K562 (cell line): ENCODE data around the gene TRAF7.

Experiments used
- BHLHE40 ChIP-seq: IDR thresholded peaks from 2 replicates; pipeline ENCODE4 v1.6.1; 2011; ENCODE audit warnings: low read length, improper control_type of control experiment
- CHD4 ChIP-seq: fragments of 200-600 bp; sonication (generic); IDR thresholded peaks from 3 replicates; pipeline ENCODE4 v1.6.1; 2012; ENCODE audit warnings: low read depth, mild to moderate bottlenecking, mixed read lengths, low read length, inconsistent platforms; ENCODE audit not compliant: insufficient read depth, insufficient replicate concordance, poor library complexity, severe bottlenecking
- ELF1 ChIP-seq: fragments of 200-800 bp; sonication (Bioruptor generic); IDR thresholded peaks from 2 replicates; pipeline ENCODE4 v1.6.1; 2016; ENCODE audit warnings: missing genetic modification characterization, missing compliant biosample characterization
- HDAC2 ChIP-seq: fragments of 450-650 bp; IDR thresholded peaks from 2 replicates; pipeline ENCODE4 v1.6.1; 2016; ENCODE audit warnings: mild to moderate bottlenecking
- ILK ChIP-seq: fragments of 450-650 bp; IDR thresholded peaks from 2 replicates; pipeline ENCODE4 v1.6.1; 2016; ENCODE audit warnings: missing genetic modification characterization, low read depth, mild to moderate bottlenecking, missing compliant biosample characterization, moderate library complexity, borderline replicate concordance
- YY1 ChIP-seq, 3 experiments: IDR thresholded peaks; 2 replicates each; pipeline ENCODE4 v1.6.1; 2011; ENCODE audit warnings: low read length in 2 of 3, mild to moderate bottlenecking in 2 of 3, moderate library complexity in 2 of 3, borderline replicate concordance in 1 of 3, control low read depth in 1 of 3, low read depth in 1 of 3; ENCODE audit not compliant: insufficient read depth in 3 of 3, insufficient replicate concordance in 2 of 3, control insufficient read depth in 1 of 3, insufficient read length in 1 of 3; ENCODE audit errors: extremely low read depth in 1 of 3
- ZNF184 ChIP-seq: sonication (generic); formaldehyde crosslinking; IDR thresholded peaks from 2 replicates; pipeline ENCODE4 v1.5.0; 2020; ENCODE audit warnings: missing genetic modification reagents
- ZNF282 ChIP-seq: sonication (generic); formaldehyde crosslinking; IDR thresholded peaks from 2 replicates; pipeline ENCODE4 v1.8.1; 2023; ENCODE audit warnings: missing genetic modification reagents
- TF ChIP-seq, protein P1 (sequence below): fragments of 250-450 bp; sonication (Bioruptor Pico); IDR thresholded peaks from 2 replicates; pipeline ENCODE4 v1.5.0; 2021; ENCODE audit warnings: mild to moderate bottlenecking, borderline replicate concordance
- TF ChIP-seq, protein P2 (sequence below), 2 experiments: IDR thresholded peaks; 2 replicates each; pipeline ENCODE4 v1.6.1; 2012; ENCODE audit warnings: improper control_type of control experiment in 2 of 2, low read depth in 2 of 2, low read length in 2 of 2, borderline replicate concordance in 1 of 2
- TF ChIP-seq, protein P3 (sequence below), 3 experiments: IDR thresholded peaks in 2 of 3; conservative IDR thresholded peaks in 1 of 3; 2 replicates each; pipeline ENCODE4 v1.5.1; 2011 to 2012; ENCODE audit warnings: low read length in 3 of 3, mild to moderate bottlenecking in 3 of 3, control low read depth in 2 of 3, improper control_type of control experiment in 1 of 3, inconsistent platforms in 1 of 3, low read depth in 1 of 3, mixed read lengths in 1 of 3, moderate library complexity in 1 of 3; ENCODE audit not compliant: insufficient read depth in 2 of 3
- TF ChIP-seq, protein P4 (sequence below): fragments of 250-450 bp; sonication (Bioruptor Pico); IDR thresholded peaks from 2 replicates; pipeline ENCODE4 v1.8.0; 2022; ENCODE audit warnings: moderate library complexity, mild to moderate bottlenecking, inconsistent platforms
- TF ChIP-seq, protein P5 (sequence below): sonication (generic); formaldehyde crosslinking; IDR thresholded peaks from 2 replicates; pipeline ENCODE4 v1.8.0; 2022; ENCODE audit warnings: mild to moderate bottlenecking, missing genetic modification reagents

DNA sequence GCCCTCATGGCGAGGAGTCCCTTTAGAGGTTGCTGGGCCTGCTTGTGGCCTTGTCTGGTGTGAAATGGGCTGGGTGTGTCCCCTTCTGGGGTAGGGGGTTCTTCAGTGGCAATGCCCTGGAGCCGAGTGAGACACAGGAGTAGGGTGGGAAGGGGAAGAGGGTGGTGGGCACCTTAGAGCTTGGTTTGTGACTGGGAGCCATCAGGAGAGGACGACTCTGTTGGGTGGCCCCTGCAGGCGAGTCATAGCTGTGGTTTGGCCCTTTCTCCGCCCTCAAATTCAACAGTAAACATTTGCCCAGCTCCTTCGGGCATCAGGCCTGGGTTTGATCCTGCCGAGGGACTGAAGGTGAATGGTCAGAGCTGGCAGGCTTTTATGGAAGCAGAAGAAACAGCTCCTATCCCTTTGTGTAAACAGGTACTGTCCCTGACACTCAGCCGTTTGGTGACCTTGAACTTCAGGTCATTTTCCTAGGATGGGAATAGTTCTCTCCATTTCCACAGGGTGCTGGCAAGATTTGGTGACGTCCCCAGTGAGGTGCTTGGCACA lies 70.7 kb downstream of the TRAF7 start:
- TF ChIP-seq ILK (tag) = no peak
- TF ChIP-seq, protein P1, sequence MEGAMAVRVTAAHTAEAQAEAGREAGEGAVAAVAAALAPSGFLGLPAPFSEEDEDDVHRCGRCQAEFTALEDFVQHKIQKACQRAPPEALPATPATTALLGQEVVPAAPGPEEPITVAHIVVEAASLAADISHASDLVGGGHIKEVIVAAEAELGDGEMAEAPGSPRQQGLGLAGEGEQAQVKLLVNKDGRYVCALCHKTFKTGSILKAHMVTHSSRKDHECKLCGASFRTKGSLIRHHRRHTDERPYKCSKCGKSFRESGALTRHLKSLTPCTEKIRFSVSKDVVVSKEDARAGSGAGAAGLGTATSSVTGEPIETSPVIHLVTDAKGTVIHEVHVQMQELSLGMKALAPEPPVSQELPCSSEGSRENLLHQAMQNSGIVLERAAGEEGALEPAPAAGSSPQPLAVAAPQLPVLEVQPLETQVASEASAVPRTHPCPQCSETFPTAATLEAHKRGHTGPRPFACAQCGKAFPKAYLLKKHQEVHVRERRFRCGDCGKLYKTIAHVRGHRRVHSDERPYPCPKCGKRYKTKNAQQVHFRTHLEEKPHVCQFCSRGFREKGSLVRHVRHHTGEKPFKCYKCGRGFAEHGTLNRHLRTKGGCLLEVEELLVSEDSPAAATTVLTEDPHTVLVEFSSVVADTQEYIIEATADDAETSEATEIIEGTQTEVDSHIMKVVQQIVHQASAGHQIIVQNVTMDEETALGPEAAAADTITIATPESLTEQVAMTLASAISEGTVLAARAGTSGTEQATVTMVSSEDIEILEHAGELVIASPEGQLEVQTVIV = no peak
- no peak for TF ChIP-seq ELF1 (tag)
- no peak for TF ChIP-seq ZNF184 (CRISPR knock-in tag)
- no peak for TF ChIP-seq CHD4
- TF ChIP-seq, protein P2, sequence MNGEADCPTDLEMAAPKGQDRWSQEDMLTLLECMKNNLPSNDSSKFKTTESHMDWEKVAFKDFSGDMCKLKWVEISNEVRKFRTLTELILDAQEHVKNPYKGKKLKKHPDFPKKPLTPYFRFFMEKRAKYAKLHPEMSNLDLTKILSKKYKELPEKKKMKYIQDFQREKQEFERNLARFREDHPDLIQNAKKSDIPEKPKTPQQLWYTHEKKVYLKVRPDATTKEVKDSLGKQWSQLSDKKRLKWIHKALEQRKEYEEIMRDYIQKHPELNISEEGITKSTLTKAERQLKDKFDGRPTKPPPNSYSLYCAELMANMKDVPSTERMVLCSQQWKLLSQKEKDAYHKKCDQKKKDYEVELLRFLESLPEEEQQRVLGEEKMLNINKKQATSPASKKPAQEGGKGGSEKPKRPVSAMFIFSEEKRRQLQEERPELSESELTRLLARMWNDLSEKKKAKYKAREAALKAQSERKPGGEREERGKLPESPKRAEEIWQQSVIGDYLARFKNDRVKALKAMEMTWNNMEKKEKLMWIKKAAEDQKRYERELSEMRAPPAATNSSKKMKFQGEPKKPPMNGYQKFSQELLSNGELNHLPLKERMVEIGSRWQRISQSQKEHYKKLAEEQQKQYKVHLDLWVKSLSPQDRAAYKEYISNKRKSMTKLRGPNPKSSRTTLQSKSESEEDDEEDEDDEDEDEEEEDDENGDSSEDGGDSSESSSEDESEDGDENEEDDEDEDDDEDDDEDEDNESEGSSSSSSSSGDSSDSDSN (IDR thresholded peaks at IDR 0.05; ENCODE audit: borderline replicate concordance in 1 of 2, low read depth in 2 of 2, low read length in 2 of 2) = no peak
- TF ChIP-seq, protein P3, sequence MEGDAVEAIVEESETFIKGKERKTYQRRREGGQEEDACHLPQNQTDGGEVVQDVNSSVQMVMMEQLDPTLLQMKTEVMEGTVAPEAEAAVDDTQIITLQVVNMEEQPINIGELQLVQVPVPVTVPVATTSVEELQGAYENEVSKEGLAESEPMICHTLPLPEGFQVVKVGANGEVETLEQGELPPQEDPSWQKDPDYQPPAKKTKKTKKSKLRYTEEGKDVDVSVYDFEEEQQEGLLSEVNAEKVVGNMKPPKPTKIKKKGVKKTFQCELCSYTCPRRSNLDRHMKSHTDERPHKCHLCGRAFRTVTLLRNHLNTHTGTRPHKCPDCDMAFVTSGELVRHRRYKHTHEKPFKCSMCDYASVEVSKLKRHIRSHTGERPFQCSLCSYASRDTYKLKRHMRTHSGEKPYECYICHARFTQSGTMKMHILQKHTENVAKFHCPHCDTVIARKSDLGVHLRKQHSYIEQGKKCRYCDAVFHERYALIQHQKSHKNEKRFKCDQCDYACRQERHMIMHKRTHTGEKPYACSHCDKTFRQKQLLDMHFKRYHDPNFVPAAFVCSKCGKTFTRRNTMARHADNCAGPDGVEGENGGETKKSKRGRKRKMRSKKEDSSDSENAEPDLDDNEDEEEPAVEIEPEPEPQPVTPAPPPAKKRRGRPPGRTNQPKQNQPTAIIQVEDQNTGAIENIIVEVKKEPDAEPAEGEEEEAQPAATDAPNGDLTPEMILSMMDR (IDR thresholded peaks at IDR 0.05 in 2 of 3, conservative IDR thresholded peaks at IDR 0.05 in 1 of 3; ENCODE audit: insufficient read depth in 2 of 3, low read depth in 1 of 3, low read length in 3 of 3) = no peak
- TF ChIP-seq, protein P4, sequence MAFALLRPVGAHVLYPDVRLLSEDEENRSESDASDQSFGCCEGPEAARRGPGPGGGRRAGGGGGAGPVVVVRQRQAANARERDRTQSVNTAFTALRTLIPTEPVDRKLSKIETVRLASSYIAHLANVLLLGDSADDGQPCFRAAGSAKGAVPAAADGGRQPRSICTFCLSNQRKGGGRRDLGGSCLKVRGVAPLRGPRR (CRISPR knock-in tag) = no peak
- TF ChIP-seq, protein P5, sequence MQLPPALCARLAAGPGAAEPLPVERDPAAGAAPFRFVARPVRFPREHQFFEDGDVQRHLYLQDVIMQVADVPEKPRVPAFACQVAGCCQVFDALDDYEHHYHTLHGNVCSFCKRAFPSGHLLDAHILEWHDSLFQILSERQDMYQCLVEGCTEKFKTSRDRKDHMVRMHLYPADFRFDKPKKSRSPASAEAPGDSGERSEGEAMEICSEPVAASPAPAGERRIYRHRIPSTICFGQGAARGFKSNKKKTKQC (CRISPR knock-in tag) = no peak
- TF ChIP-seq YY1 (IDR thresholded peaks at IDR 0.05; ENCODE audit: borderline replicate concordance in 1 of 3, control insufficient read depth in 1 of 3, extremely low read depth in 1 of 3, insufficient read depth in 3 of 3, insufficient read length in 1 of 3, insufficient replicate concordance in 2 of 3, low read depth in 1 of 3, low read length in 2 of 3) = no peak
- TF ChIP-seq BHLHE40 = no peak
- TF ChIP-seq HDAC2 = no peak
- no peak for TF ChIP-seq ZNF282 (CRISPR knock-in tag)
